NCI-H446 (cell line): ENCODE results near the gene UBE3D.

Experiments used
- DNase-seq, 2 experiments: peaks; one replicate each; lab custom pipeline; 2025; lab: John Stamatoyannopoulos, UW

Gene UBE3D

GRCh38 chr6:83065511-83066192 is at the start of gene UBE3D:
Gene UBE3D (minus strand): TSS chr6:83065841. CDS start chr6:83065718, 123 bp downstream.
- DNase-seq = peak; percentile 41 to 85

GRCh38 chr6:83114164-83114563 is 48.5 kb upstream of the UBE3D start:
- no peak for DNase-seq

- DNase-seq = no peak
Observed at GRCh38 chr6:83113258-83113657, 47.6 kb upstream of the UBE3D start.

GRCh38 chr6:83108378-83108777 is 42.7 kb upstream of the UBE3D start:
- no peak for DNase-seq

- no peak for DNase-seq
Observed at GRCh38 chr6:83098589-83098988, 32.9 kb upstream of the UBE3D start.

GRCh38 chr6:83097675-83098074 is 32.0 kb upstream of the UBE3D start:
- DNase-seq = no peak

GRCh38 chr6:83097204-83097603 is 31.6 kb upstream of the UBE3D start:
- no peak for DNase-seq

- no peak for DNase-seq
Observed at GRCh38 chr6:83096791-83097190, 31.1 kb upstream of the UBE3D start.

- no peak for DNase-seq
Observed at GRCh38 chr6:83092756-83093399, 27.2 kb upstream of the UBE3D start.

- DNase-seq = no peak
Observed at GRCh38 chr6:83086751-83087150, 21.1 kb upstream of the UBE3D start.

GRCh38 chr6:83083476-83083875 is 17.8 kb upstream of the UBE3D start:
- DNase-seq = no peak

GRCh38 chr6:83073615-83074014 is 8.0 kb upstream of the UBE3D start:
- no peak for DNase-seq

- no peak for DNase-seq
Observed at GRCh38 chr6:83072726-83073125, 7.1 kb upstream of the UBE3D start.

GRCh38 chr6:83071707-83072106 is 6.1 kb upstream of the UBE3D start:
- DNase-seq = no peak

GRCh38 chr6:83071023-83071422 is 5.4 kb upstream of the UBE3D start:
- DNase-seq = no peak

- DNase-seq = no peak
Observed at GRCh38 chr6:83069633-83070032, 4.0 kb upstream of the UBE3D start.

GRCh38 chr6:83068616-83069015 is 3.0 kb upstream of the UBE3D start:
- no peak for DNase-seq

GRCh38 chr6:83067448-83068439 is 2.1 kb upstream of the UBE3D start, which contains the start of gene DOP1A:
Gene DOP1A (plus strand): TSS chr6:83067671. CDS start chr6:83096978, 29,307 bp downstream.
- peak; percentile 76 to 93 for DNase-seq

- DNase-seq = no peak
Observed at GRCh38 chr6:83062225-83062624, 3.4 kb downstream of the UBE3D start.

GRCh38 chr6:83061190-83061589 is 4.5 kb downstream of the UBE3D start:
- no peak for DNase-seq

- peak; percentile 15 to 28 for DNase-seq
Observed at GRCh38 chr6:83057705-83058321, 7.8 kb downstream of the UBE3D start.
